KBM-7 (cell line): ENCODE measurements around the gene CNTLN.
"Not testable (repeated sequence)": the region's sequence is repeated elsewhere in the genome, so short reads cannot be mapped to it uniquely, and the experiment has no call there.

Source experiments
- DNase-seq: peaks from one replicate; pipeline ENCODE4 v3.0.0-alpha.2; 2015
- in situ Hi-C: fragments of 300-500 bp; cut with MboI; formaldehyde crosslinking; loops from 2 replicates; pipeline ENCODE4 v1.14.3; 2020; ENCODE audit warnings: low sequenced_read_pairs, low pct_unique_long_range_greater_than_20kb, mixed read lengths

The CNTLN gene

DNA sequence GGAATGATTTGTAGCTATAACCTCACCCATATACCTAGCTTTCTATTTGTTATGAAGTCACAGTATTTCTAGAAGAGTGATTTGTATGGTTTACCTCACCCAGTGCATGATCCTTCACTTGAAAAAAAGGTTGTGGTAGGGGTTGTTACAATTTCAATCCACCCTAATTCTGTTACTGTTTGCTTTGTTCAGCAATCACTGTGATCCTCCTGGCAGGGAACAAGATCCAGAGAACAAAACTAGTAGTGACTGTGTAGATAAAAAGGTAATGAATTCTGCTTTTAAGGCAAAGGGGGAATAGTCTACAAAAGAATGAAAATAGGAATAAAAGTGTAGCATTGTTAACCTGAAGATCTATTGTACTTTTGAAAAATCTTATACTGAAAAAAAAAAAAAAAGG lies 252.7 kb downstream of the CNTLN start:
- DNase-seq, result no peak
- in situ Hi-C loops, result no loop called here

DNA sequence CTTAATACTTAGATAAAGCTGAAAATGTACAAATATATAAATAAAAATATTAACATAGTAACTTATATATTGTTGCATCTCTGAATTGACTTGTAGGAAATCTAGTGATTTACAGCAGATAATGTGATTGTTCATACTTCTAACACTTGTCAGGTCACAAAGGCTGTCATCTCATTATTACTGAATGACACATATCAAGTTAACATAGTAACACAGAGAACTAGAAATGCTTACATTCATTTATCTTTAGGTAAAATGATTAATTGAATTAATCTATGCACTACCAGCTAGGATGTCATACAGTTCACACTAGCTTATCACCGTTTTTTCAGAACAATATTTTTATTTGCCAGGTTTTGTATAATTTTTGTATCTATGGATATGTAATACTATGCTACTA lies 254.2 kb downstream of the CNTLN start:
- in situ Hi-C loops, result no loop called here
- no peak for DNase-seq

DNA sequence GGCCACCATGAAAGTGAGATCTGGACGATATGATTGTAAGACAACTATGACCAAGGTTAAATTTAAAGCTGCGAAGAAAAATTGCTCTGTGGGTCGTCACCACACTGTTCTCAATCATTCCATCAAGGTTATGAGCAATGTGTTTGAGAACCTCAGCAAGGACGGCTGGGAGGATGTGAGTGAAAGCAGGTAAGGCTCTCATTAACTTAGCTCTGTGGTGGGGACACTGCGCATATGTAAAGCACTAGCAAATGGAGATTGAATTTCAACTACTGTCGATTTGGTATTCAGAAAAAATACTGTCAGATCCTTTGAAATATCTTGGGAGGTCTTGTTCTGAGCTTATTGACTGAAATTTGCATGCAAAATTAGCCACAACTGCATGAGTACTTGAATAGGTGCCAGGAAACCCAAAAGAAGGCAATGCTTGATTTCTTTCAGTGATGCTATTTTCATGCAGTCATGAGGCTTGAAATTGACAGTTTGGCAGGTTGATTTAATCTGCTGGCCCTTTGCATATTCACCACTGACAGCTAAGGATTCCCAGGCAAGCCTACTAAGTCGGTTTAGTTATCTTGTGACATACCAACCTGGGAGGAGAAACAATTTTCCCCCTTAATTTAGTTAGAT lies 260.2 kb downstream of the CNTLN start:
- DNase-seq, result no peak
- in situ Hi-C loops, result no loop called here

DNA sequence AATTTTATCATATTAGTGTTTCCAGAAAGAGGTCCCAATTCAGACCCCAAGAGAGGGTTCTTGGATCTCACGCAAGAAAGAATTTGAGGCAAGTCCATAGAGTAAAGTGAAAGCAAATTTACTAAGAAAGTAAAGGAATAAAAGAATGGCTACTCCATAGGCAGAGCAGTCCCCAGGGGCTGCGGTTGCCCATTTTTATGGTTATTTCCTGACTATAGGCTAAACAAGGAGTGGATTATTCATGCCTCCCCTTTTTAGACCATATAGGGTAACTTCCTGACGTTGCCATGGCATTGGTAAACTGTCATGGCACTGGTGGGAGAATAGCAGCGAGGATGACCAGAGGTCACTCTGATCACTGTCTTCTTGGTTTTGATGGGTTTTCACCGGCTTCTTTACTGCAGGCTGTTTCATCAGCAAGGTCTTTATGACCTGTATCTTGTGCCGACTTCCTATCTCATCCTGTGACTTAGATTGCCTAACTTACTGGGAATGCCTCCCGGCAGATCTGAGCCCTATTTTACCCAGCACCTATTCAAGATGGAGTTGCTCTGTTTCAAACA lies 262.4 kb downstream of the CNTLN start:
- in situ Hi-C loops, DNase-seq: not testable (repeated sequence)

DNA sequence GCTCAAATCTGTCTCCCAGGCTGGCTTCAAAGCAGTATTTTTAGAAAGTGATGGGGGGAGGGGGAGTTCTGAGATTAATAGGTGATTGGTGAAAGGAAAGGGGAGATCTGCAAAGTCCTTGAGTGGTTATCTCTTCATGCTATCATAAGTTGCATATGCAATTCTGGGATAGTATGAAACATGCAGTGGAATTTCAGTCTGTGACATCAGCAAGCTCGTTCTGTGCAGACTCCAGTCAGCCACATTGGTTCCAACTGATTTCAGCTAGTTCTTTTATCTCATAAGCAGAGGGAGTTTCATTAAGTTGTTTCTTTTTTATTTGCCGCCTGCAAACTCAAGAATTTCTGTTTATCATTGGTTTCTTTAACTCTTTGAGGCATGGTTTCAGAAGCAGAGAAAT lies 263.5 kb downstream of the CNTLN start:
- DNase-seq, result no peak
- in situ Hi-C loops, result no loop called here

DNA sequence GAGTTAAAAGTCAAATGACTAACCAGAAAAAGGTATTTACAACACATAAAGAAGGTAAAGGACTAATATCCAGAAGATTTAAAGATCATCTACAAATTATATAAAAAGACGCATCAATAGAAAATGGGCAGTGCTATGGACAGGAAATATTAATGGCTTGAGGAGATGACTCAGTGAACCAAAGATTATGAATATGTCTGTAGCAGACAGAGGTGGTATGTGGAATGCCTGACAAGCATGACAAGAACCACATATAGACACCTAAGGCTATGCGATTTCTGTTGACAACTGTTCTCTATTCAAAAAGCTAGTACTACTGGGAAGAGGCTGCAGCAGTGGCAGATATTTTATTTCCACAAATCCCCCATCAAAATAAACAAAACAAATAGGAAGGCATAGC lies 267.0 kb downstream of the CNTLN start:
- DNase-seq, result no peak
- in situ Hi-C loops, result no loop called here

DNA sequence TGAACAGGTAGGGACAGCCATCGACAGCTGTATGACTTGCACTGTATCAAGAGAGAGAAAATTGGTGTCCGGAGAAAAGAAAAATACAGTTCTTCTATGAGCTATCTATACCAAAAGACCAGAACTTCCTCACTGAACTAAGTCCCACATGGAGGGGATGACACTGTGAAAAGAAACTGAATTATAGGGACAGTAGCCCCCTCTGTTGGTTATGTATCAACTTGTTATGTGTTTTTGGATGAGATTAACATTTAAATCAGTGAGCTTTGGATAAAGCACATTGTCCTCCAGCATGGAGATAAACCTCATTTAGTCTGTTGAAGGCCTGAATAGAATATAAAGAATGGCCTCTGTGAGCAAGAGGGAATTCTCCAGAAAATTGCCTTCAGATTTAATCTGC lies 267.5 kb downstream of the CNTLN start:
- in situ Hi-C loops, result no loop called here

DNA sequence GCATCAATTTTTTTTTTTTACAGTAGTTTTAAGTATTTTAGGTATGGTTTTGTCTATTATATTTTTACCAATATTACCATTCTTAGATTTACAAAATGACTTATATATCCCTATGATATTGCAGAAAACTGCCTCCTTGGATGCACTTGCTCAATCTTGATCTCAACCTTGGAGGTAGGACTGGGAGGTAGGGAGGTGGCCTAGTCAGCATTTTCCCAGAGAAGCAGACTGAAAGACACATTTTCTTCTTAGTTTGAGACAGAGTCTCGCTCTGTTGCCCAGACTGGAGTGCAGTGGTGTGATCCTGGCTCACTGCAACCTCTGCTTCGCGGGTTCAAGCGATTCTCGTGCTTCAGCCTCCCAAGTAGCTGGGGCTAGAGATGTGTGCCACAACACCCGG lies 268.7 kb downstream of the CNTLN start:
- in situ Hi-C loops, result no loop called here
- DNase-seq, result no peak

More for the DNA sequence above, 267.5 kb downstream of the CNTLN start:
- peak; percentile 64 for DNase-seq

DNA sequence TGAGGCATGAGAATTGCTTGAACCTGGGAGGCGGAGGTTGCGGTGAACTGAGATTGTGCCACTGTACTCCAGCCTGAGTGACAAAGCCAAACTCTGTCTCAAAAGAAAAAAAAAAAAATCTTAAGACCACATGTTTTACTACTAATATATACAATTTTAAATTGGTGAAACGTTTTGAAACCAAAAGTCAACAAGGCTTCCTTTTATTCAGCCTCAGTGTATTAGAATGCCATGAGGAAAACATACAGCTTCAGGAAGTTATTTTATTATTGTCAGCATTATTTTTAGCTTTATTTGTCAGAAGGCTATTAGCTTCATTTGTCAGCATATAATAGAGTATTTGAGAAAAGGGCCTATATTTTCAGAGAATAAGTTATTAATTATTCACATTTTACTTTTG lies 280.1 kb downstream of the CNTLN start:
- in situ Hi-C loops, result no loop called here
- no peak for DNase-seq

DNA sequence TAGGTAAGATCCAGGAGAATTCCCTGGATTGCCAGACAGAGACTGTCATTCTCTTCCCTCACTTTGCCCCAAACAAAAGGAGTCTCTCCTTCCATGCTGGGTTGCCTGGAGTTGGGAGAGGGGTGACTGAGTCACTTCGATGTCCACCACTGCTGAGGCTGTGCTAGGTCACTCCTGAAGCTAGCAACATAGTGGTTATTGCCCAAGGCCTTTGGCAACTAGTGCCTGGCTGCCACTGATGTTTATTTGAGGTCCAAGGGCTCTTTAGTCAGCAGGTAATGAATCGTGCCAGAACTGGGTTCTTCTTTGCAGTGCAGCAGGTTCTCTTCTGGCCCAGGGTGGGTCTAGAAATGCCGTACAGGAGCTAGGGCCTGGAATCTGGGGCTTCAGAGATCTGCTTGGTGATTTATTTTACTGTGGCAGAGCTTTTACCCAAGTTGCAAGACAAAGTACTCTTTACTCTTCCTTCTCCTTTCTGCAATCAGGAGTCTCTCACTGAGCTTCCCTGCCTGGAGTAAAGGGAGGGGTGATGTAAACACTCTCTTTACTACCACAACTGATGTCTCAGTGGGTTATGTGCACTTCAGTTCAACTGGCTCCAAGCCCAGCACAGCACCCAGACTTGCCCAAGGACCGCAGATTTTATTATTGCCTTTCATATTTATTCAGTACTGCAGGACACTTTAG lies 288.3 kb downstream of the CNTLN start:
- DNase-seq, result no peak
- in situ Hi-C loops, result no loop called here

DNA sequence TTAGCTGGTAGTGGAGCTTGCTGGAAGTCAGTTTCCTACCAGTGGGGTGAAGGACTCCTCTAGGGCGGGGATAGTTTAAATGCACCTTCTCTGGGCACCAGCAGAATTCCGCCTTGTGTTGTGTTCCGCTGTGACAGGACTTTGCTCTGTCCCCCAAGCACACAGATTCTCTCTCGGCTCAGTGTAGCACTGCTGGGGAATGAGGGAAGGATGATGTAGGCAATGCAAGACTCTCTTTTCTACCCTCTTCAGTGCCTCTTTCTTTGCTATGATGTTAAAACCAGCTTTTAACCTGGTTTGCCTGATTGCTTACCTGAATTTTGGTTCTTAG lies 288.8 kb downstream of the CNTLN start:
- in situ Hi-C loops, result no loop called here

DNA sequence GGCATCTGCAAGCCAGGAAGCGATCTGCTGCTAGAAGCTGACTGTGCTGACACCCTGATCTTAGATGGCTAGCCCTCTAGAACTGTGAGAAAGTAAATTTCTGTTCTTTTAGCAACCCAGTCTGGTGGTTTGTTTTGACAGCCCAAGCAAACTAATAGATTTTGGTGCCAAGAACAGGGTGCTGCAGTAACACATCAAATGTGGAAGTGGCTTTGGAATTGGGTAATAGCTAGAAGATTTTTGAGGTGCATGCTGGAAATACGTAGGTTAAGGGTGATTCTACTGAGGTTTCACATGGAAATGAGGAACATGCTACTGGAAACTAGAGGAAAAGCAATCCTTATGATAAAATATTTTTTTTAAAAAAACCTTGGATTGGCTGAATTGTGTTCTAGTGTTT lies 290.5 kb downstream of the CNTLN start:
- no peak for DNase-seq

More for the DNA sequence above, 288.8 kb downstream of the CNTLN start:
- DNase-seq, result no peak

DNA sequence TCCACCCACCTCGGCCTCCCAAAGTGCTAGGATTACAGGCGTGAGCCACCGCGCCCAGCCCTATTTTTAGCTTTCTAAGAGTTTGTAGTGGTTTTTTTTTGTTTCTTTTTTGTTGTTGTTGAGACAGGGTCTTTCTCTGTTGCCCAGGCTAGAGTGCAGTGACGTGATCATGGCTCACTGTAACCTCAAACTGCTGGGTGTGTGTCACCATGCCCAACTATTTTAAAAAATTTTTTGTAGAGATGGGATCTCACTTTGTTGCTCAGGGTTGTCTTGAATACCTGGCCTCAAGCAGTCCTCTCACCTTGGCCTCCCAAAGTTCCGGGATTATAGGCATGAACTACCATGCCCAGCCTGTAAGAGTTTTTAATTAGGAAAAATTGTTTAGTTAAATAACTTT lies 298.7 kb downstream of the CNTLN start:
- in situ Hi-C loops, result no loop called here
- DNase-seq, result no peak

More for the DNA sequence above, 290.5 kb downstream of the CNTLN start:
- in situ Hi-C loops, result no loop called here

DNA sequence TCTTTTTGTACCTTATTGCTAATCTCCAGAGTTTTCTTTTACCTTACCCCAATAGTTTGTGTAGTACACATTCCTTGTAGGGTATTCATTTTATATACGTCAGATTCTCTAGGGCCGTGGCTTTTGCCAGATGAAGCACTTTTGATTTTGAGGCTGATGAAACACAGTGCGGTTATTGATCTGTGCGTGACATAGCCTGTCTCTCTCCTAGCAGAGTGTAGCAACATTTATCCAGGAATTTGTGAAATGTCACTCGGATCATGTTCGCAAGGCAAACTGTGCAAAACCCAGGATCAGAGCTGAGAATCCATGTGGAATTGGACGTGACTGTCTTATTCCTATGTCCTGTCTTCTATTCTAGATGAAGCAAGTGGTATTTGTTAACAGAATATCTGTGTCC lies 302.0 kb downstream of the CNTLN start:
- no peak for DNase-seq
- in situ Hi-C loops, result no loop called here

DNA sequence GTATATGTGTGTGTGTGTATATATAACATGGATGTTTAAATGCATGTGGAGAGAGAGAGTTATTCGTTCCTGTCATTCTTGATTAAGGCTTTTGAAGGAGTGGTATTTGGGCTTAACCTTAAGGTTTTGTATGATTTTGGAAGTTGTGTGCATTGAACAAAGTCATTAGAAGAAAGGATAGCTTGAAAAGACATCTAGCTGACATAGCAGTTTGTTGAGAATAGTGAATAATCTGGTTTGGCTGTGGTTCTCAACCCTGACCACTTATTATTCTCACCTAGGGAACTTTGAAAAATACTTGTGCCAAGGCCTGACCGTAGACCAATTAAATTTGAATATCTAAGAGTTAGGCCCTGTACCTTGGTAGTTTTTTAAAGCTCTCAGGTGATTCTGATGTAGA lies 303.0 kb downstream of the CNTLN start:
- DNase-seq, result no peak
- in situ Hi-C loops, result no loop called here

DNA sequence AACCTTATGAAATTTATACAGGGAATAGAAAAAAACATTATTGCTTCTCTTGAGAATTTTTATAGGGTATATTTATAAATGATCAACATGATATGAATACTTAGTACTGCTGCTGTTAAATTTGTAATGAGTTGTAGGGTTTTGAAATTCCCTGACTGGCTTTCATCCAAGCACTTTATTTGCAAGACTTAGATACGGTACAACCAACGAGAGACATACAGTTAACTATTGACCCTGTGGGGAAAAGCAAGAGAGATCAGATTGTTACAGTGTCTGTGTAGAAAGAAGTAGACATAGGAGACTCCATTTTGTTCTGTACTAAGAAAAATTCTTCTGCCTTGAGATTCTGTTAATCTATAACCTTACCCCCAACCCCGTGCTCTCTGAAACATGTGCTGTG lies 310.3 kb downstream of the CNTLN start:
- in situ Hi-C loops, DNase-seq: not testable (repeated sequence)

DNA sequence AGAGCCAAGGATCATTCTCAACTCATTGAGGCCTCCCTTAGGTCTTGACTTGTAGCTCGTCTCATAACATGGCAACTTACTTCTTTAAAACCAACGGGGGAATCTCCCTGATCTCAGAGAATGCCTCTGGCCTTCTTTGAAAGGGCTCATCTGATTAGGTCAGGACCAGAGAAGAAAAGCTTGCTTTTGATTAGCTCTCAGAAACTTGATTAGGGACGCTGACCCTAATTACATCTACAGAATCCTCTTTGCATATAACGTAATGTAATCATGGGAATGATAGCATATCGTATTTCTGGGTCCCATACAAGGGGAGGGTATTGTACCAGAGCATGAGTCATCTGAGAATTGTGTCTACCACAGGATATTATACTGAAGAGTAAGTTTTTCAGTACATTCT lies 318.9 kb downstream of the CNTLN start:
- DNase-seq, result no peak
- in situ Hi-C loops, result no loop called here

DNA sequence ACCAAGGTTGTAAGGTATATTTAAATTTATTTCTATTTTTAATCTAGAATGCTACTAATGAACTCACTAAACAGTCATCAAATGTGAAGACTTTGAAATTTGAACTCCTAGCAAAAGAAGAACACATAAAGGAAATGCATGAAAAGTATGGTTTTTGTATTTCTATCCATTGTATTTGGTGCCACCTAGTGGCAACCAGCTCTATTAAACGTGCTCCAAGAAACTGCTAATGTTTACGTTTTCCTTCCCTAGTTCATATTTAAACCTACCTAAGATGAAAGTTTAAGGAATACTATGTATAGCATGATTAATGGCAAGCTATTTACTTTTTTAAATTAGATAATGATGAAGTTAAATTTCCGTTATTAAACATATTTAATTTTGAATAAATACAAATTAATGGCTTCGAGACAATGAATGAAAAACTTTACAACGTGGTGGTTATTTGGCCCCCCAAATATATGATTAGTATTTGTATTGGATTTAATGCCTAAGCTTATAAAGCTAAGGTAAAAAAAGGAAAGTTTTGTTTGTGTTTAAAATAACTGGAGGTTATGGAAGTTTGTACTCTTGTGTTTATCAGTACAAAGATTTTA lies 328.1 kb downstream of the CNTLN start:
- in situ Hi-C loops, result no loop called here
- peak; percentile 65 for DNase-seq

DNA sequence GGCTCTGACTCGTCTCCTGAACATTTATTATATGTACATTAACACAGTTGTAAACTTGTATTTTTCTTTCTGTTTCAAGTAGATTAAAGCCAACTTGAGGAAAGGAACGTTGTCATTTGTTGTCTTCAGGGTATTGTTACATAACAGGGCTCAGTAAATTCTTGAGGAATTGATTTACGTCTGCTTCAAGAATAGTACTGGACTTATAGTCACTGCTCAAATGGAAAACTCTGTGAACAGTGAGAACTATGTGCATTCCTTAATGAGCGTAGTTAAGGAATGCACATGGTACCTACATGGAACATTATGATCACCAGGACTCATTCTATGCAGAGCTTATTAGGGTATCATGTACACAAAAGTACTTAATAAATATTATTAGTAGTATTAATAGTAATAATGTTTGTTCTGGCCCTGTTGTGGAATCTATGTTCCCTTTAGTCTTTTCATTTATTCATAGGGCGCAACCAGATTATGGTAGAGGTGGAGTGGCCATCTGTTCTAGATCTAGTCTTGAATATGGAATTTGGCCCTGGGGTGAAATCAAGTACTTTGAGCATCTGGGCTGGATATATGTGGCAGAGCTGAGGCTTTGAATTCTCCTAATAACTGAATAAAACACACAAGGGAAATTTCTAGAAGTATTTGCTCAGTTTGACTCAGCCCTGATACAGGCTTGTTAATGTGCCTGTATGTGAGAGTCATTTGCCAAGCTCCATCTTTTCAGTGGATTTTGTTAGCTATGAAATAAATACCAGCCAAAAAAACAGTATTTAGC lies 335.4 kb downstream of the CNTLN start:
- in situ Hi-C loops, result no loop called here
- DNase-seq, result no peak

DNA sequence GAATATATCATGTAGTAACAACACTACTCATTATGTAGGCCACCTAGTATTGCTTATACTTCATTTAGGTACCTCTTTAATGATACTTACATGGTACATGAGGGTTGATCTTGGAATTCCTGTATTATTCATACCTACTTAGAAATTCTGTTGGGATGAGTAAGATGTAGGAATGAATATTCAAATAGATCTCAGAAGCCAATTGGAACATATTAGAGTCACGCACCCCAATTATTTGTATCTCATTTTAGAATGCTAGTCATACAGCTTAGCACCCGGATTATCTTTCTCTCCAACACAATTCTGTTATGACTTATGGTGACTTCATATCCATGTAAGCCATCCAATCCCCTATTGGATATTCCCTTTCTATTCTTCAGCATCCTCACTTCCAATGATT lies 337.3 kb downstream of the CNTLN start:
- no peak for DNase-seq
- in situ Hi-C loops, result no loop called here
